Measurements from ENCODE around the gene CCDC177.

- TF ChIP-seq CTCF (IDR thresholded peaks at IDR 0.05; ENCODE audit: insufficient read depth, low read length) = no peak
- TF ChIP-seq POLR2AphosphoS5 (IDR thresholded peaks at IDR 0.05; ENCODE audit: low read depth) = no peak
- TF ChIP-seq GABPA (IDR thresholded peaks at IDR 0.05; ENCODE audit: low read depth) = no peak
- no peak for TF ChIP-seq REST (IDR thresholded peaks at IDR 0.05; ENCODE audit: insufficient replicate concordance, low read depth)
- no peak for TF ChIP-seq SPI1 (IDR thresholded peaks at IDR 0.05; ENCODE audit: borderline replicate concordance, low read depth)
Measured at GRCh38 chr14:69617796-69618195, 43.1 kb upstream of the CCDC177 start.

Measured in HL-60 (cell line).